Measurements from ENCODE around the gene SMIM31.

- TF ChIP-seq NFRKB (IDR thresholded peaks at IDR 0.05) (no peak), BHLHE40 (IDR thresholded peaks at IDR 0.05; ENCODE audit: borderline replicate concordance) (no peak), SP1 (IDR thresholded peaks at IDR 0.05) (no peak), L3MBTL2 (conservative IDR thresholded peaks at IDR 0.05) (no peak), TARDBP (IDR thresholded peaks at IDR 0.05) (no peak), SUZ12 (IDR thresholded peaks at IDR 0.05) (no peak), ZNF384 (IDR thresholded peaks at IDR 0.05) (no peak), ARNT (IDR thresholded peaks at IDR 0.05) (no peak), FOXK2 (IDR thresholded peaks at IDR 0.05) (no peak), CTBP1 (IDR thresholded peaks at IDR 0.05; ENCODE audit: borderline replicate concordance) (no peak), FOXM1 (IDR thresholded peaks at IDR 0.05; ENCODE audit: borderline replicate concordance) (no peak), HDGF (IDR thresholded peaks at IDR 0.05; ENCODE audit: borderline replicate concordance) (no peak)
- TF ChIP-seq, protein P1, sequence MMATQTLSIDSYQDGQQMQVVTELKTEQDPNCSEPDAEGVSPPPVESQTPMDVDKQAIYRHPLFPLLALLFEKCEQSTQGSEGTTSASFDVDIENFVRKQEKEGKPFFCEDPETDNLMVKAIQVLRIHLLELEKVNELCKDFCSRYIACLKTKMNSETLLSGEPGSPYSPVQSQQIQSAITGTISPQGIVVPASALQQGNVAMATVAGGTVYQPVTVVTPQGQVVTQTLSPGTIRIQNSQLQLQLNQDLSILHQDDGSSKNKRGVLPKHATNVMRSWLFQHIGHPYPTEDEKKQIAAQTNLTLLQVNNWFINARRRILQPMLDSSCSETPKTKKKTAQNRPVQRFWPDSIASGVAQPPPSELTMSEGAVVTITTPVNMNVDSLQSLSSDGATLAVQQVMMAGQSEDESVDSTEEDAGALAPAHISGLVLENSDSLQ (IDR thresholded peaks at IDR 0.05) = no peak
Measured at GRCh38 chr4:164734484-164734883, 19.4 kb upstream of the SMIM31 start.

Data from HEK293T (cell line).